Activated T-cell treated with anti-CD3 and anti-CD28 coated beads for 4 hours (primary cell): ENCODE results near the gene TRPM4.

ENCODE experiments used
- DNase-seq: peaks from one replicate; pipeline ENCODE4 v3.0.0-alpha.2; 2020

Gene TRPM4

GRCh38 chr19:49243726-49244125 is 86.1 kb downstream of the TRPM4 start:
- no peak for DNase-seq

GRCh38 chr19:49244256-49244655 is 86.7 kb downstream of the TRPM4 start:
- no peak for DNase-seq

DNA sequence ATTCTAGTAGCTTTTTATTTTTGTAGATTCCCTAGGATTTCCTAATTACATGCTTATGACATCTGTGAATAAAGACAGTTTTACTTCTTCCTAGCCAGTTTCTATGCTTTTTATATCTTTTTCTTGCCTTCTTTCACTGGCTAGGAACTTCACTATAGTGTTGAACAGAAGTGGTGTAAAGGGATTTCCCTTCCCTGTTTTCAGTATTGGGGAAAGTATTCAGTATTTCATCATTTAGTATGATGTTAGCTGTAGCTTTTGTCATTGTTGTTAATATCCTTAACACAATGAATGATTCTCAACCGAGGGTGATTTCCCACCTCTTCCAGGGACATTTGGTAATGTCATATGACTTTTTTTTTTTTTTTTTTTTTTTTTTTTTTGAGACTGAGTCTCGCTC is 90.1 kb downstream of the TRPM4 start:
- DNase-seq: no peak

- no peak for DNase-seq
These were observed 92.3 kb downstream of the TRPM4 start for GRCh38 chr19:49249933-49250332.

DNA sequence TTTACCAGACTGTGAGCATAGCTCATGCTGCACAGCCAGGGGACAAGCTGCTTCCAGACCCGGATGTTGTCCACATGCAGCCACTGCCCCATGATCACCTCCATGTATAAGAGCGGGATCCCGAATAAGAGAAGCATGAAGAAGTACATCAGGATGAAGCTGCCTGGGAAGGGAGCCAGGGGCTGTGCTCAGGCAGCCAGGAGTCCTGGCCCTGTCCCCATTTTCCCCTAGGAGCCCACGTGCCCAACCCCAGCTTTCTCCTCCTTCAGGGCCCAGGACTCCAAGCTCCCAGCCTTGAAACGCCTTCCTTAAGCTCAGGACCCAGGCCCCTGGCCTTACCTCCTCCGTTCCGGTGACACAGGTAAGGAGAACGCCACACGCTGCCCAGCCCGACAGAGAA is 98.1 kb downstream of the TRPM4 start:
- DNase-seq: no peak

DNA sequence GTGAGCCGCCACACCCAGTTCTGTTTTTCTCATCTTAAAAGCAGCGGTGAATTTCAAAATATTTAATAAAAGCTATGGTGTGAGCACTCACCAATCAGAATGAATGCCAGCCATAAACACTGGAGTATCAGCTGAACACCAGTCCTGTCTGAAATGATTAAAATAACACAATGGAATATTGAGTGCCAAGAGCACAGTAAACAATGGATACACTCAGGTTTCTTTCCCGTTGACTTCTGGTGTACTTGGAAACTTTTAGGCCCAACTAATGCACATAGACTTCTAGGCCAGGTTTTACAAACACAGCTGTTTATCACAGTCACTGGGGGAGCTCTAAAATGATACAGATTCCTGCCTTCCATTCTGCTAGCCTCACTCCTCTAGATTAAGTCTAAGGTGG is 99.1 kb downstream of the TRPM4 start:
- DNase-seq: no peak
